ENCODE data around the gene CORO2B. TPM values are rescaled to one million over a fixed set of nuclear protein-coding genes. Genes with fewer than 3 reads are reported as not detected.
"Not testable (repeated sequence)": the region's sequence is repeated elsewhere in the genome, so short reads cannot be mapped to it uniquely, and the experiment has no call there.

CORO2B gene
- total RNA-seq, 6 experiments from 2014 or later = 9.3 to 11.0 (median 9.9) TPM

DNA sequence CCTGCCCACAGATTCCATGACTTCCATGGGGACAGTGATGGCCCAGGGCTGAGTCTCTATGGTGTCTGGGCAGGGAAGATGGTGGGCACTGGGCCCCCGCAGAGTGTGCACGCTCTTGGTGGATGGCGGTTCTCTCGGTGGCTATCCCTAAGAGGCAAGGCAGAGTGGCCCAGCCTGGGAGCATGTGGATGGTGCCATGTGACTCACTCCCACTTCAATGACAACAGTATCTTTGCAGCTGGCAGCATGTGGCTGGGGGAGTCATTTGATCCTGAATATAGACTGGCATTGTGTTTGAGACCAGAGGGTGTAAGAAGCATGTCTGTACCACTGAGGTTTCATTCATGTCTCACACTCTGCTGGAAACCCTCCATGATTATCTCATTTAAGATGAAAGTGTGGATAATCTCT is 101.2 kb downstream of the CORO2B start:
- Mint-ChIP-seq H3K36me3 (ENCODE audit: low read depth) (no peaks in the 10 kb centered on the region), H3K4me3 (no peak overlapping the region), H3K27me3 (ENCODE audit: insufficient read depth) (no peaks in the 10 kb centered on the region; the same call in 1 of the 2 replicates), H3K4me1 (ENCODE audit: low read depth) (peaks cover 7% of the 10 kb centered on the region), H3K9me3 (no peaks in the 10 kb centered on the region), H3K27ac (no peak overlapping the region)
- TF ChIP-seq, protein P1, sequence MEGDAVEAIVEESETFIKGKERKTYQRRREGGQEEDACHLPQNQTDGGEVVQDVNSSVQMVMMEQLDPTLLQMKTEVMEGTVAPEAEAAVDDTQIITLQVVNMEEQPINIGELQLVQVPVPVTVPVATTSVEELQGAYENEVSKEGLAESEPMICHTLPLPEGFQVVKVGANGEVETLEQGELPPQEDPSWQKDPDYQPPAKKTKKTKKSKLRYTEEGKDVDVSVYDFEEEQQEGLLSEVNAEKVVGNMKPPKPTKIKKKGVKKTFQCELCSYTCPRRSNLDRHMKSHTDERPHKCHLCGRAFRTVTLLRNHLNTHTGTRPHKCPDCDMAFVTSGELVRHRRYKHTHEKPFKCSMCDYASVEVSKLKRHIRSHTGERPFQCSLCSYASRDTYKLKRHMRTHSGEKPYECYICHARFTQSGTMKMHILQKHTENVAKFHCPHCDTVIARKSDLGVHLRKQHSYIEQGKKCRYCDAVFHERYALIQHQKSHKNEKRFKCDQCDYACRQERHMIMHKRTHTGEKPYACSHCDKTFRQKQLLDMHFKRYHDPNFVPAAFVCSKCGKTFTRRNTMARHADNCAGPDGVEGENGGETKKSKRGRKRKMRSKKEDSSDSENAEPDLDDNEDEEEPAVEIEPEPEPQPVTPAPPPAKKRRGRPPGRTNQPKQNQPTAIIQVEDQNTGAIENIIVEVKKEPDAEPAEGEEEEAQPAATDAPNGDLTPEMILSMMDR (IDR thresholded peaks at IDR 0.05) = no peak
- no peak for DNase-seq

DNA sequence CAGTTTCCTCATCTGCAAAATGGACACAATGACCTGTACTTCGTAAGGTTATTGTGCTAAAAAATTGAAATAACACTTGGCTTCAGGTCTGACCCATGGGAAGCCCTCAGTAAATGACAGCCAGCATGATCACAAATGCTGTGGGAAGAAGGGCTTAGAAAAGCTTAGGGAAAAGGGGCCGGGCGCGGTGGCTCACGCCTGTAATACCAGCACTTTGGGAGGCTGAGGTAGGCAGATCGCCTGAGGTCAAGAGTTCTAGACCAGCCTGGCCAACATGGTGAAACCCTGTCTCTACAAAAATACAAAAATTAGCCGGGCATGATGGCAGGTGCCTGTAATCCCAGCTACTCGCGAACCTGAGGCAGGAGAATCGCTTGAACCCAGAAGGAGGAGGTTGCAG is 102.0 kb downstream of the CORO2B start:
- not testable (repeated sequence) for DNase-seq; H3K27ac Mint-ChIP-seq; H3K4me3 Mint-ChIP-seq; H3K36me3 Mint-ChIP-seq (ENCODE audit: low read depth); H3K9me3 Mint-ChIP-seq; H3K27me3 Mint-ChIP-seq (ENCODE audit: insufficient read depth); H3K4me1 Mint-ChIP-seq (ENCODE audit: low read depth)

DNA sequence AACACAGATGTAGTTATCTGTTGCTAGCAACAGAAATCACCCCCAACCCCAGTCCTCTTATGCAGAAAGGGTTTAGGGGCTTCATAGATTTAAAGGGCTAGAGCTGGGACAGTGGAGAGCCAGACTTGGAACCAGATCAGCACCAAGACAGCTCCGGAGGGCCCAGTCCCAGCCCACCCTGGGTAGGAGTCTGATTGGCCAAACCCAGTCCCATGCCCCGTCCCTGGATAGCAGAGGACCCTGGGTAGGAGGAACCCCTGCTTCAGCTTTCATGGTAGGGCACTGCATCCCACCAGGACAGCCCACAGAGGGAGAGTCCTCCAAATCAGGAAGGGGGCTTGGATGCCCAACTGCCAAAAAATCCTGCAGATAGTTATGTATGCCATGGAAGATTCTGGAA is 103.0 kb downstream of the CORO2B start:
- Mint-ChIP-seq H3K9me3 (no peaks in the 10 kb centered on the region), H3K27me3 (ENCODE audit: insufficient read depth) (no peaks in the 10 kb centered on the region; the same call in 1 of the 2 replicates), H3K4me1 (ENCODE audit: low read depth) (peaks cover 7% of the 10 kb centered on the region), H3K4me3 (no peak overlapping the region), H3K36me3 (ENCODE audit: low read depth) (no peaks in the 10 kb centered on the region), H3K27ac (no peak overlapping the region)
- TF ChIP-seq, protein P1 (IDR thresholded peaks at IDR 0.05) = no peak
- no peak for DNase-seq

DNA sequence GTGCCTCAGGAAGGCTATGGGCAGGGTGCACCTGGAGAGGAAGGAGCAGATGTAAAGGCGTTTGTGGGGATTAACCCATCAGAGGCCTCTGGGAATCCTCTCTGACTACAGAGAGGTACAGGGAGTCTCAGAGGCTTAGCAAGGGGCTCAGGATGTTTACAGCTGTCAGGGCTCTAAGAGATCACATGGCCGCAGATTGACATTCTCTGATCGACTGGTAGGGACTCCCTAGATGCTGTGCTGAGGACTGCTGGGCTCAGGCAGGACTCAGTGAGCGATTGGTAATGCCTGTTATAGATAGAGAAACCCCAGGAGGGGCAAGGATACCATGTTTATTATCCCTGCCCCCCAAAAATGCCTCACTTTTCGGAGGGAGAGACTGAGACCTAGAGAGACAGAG is 103.5 kb downstream of the CORO2B start:
- H3K27ac Mint-ChIP-seq = no peak overlapping the region
- no peaks in the 10 kb centered on the region for H3K9me3 Mint-ChIP-seq
- H3K36me3 Mint-ChIP-seq (ENCODE audit: low read depth) = no peaks in the 10 kb centered on the region
- H3K4me1 Mint-ChIP-seq (ENCODE audit: low read depth) = peaks cover 7% of the 10 kb centered on the region
- H3K4me3 Mint-ChIP-seq = no peak overlapping the region
- no peak for DNase-seq
- H3K27me3 Mint-ChIP-seq (ENCODE audit: insufficient read depth) = no peaks in the 10 kb centered on the region; the same call in 1 of the 2 replicates
- TF ChIP-seq, protein P1 (IDR thresholded peaks at IDR 0.05) = no peak

DNA sequence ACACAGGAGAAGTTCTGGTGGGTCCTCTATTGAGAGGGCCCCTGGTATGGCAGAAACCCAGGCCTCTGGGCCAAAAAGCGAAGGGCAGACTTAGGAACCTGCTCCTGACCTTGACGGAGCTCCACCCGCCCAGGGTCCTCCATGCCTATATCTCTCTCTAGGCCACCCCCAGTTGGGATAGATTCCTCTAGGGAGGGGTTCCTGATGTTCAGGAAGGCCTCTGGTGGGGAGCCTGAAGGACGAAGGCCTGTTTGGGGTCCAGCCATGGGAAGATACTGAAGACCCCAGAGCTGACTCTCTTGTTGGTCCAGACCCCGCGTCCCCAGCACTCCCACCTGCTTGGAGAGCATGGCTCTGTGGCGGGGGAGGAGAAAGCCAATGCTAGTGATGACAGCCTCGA is 104.2 kb downstream of the CORO2B start:
- Mint-ChIP-seq H3K4me1 (ENCODE audit: low read depth) (peaks cover 7% of the 10 kb centered on the region), H3K27ac (no peak overlapping the region), H3K4me3 (no peak overlapping the region), H3K36me3 (ENCODE audit: low read depth) (no peaks in the 10 kb centered on the region), H3K27me3 (ENCODE audit: insufficient read depth) (no peaks in the 10 kb centered on the region; the same call in 1 of the 2 replicates), H3K9me3 (no peaks in the 10 kb centered on the region)
- no peak for DNase-seq
- TF ChIP-seq, protein P1 (IDR thresholded peaks at IDR 0.05) = no peak

DNA sequence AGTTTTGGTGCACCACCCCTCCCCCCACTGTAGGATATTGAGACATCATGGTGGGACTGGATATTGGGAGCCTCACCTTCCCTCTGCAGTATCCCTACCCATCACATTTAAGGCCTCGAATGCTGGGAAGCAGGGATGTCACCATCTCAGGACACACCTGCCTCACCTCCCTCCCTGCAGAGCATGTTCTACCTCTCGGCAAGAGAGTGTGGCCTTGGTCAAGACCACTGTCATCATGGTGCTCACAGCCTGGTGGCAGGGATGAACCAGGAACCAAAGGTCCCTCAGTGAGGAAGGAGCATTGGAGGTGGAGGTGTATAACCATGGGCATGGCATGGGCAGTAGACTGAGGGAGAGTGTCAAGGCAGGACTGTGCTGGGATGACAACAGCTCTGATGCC is 104.8 kb downstream of the CORO2B start:
- no peak for DNase-seq
- H3K4me3 Mint-ChIP-seq = no peak overlapping the region
- H3K27me3 Mint-ChIP-seq (ENCODE audit: insufficient read depth) = no peaks in the 10 kb centered on the region; the same call in 1 of the 2 replicates

More for the DNA sequence above, 104.8 kb downstream of the CORO2B start:
- no peaks in the 10 kb centered on the region for H3K9me3 Mint-ChIP-seq
- no peaks in the 10 kb centered on the region for H3K36me3 Mint-ChIP-seq (ENCODE audit: low read depth)
- H3K4me1 Mint-ChIP-seq (ENCODE audit: low read depth) = peaks cover 7% of the 10 kb centered on the region
- no peak overlapping the region for H3K27ac Mint-ChIP-seq
- TF ChIP-seq, protein P1 (IDR thresholded peaks at IDR 0.05) = no peak
